ENCODE data around the gene ITPK1. TPM values are rescaled to one million over a fixed set of nuclear protein-coding genes. Genes with fewer than 3 reads are reported as not detected.

ITPK1 gene
- total and polyA plus RNA-seq, 2 experiments from 2014 or later, result 18.7 to 35.0 TPM

DNA sequence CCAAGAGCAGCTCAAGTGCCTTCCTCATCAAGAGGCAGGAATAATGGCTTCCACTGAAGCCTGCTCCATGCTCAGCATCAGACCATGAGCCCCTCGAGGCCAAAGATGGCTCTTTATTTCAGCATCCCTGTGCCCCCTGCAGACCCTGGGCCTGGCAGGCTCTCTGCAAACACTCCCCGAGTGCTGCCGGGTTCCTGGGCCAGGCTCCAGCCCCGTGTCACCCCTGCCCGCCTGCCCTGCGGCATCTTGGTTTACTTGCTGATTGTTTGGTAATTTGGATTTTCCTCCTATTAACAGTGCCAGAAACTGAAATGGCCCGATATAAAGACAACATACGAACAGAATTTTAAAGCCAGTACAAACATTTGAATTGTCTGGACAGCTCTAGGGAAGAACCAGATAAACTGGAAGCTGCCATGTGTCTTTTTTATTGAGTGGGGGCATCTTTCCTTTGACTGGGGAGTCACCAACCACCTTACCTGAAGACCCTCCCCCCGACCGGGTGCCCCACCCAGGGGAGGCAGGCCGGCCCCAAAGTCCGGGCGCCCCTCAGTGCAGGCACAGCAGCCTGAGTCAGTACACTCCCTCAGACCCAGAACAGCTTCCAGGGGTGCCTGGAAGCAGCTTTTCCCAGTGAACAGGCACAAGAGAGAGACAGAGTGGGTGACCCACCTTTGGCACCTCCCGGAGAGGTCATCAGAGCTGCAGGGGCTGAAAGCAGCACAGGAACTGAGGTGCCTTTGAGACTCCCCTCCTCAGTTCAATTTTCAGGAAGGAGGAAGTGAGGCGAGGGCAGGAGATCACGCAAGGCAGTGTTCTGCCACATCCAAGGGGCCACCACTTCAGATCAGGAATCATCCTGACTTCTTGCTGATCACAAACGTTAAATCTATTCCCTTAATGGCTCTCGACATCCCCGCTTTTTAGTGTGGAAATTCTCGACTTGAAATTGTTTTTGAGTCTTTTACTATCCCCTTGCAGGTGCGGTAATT lies 30.6 kb downstream of the ITPK1 start:
- H3K27me3 ChIP-seq (replicated peaks; ENCODE audit: insufficient read depth), result no peaks in the 10 kb centered on the region
- no peaks in the 10 kb centered on the region; the same call in 1 of the 2 replicates for H4K20me1 ChIP-seq (ENCODE audit: insufficient read depth)
- WGBS, 2 experiments (ENCODE audit: low coverage in 1 of 2, low lambda C conversion rate in 2 of 2, missing lambda C conversion rate in 2 of 2), result 89 to 92% methylated on average over 21 of the region's 21 CpGs
- TF ChIP-seq EZH2phosphoT487 (IDR thresholded peaks at IDR 0.05; ENCODE audit: insufficient read depth, low read depth), result no peak
- no peak for TF ChIP-seq EZH2 (IDR thresholded peaks at IDR 0.05; ENCODE audit: insufficient read depth, poor library complexity, severe bottlenecking)
- H3K9me3 ChIP-seq (ENCODE audit: low read depth), result no peaks in the 10 kb centered on the region
- H3K4me2 ChIP-seq (ENCODE audit: unreplicated experiment), result no peak overlapping the region
- no peak overlapping the region for H3K4me3 ChIP-seq
- H2AFZ ChIP-seq, result no peak overlapping the region
- no peaks in the 10 kb centered on the region for H3K36me3 ChIP-seq (ENCODE audit: low read depth)
- in situ Hi-C loops (cut with MboI), result no loop called here
- no peaks in the 10 kb centered on the region for H3F3A ChIP-seq (ENCODE audit: insufficient read depth)
- no peak overlapping the region for H3K9ac ChIP-seq
- no peak for DNase-seq
- H3K4me1 ChIP-seq (ENCODE audit: insufficient read depth), result peaks cover 9% of the 10 kb centered on the region
- H3K27ac ChIP-seq, result no peak overlapping the region
- H3K9me2 ChIP-seq (ENCODE audit: insufficient read depth), result no peaks in the 10 kb centered on the region
- peaks cover 33% of the 10 kb centered on the region; the same call in 1 of the 2 replicates for H3K79me2 ChIP-seq (ENCODE audit: insufficient read depth)

GRCh38 chr14:93084402-93084801 lies 31.3 kb downstream of the ITPK1 start:
- Histone ChIP-seq H3K27ac (no peak overlapping the region), H4K20me1 (ENCODE audit: insufficient read depth) (no peaks in the 10 kb centered on the region; the same call in 1 of the 2 replicates), H3K4me3 (no peak overlapping the region), H3K9ac (no peak overlapping the region), H3K36me3 (ENCODE audit: low read depth) (no peaks in the 10 kb centered on the region), H3K79me2 (ENCODE audit: insufficient read depth) (peaks cover 36% of the 10 kb centered on the region; the same call in 1 of the 2 replicates), H2AFZ (no peak overlapping the region), H3F3A (ENCODE audit: insufficient read depth) (0 out of 2 replicates have a peak, but pooled peaks cover 2% of the 10 kb centered on the region), H3K27me3 (replicated peaks; ENCODE audit: insufficient read depth) (no peaks in the 10 kb centered on the region), H3K4me2 (ENCODE audit: unreplicated experiment) (no peak overlapping the region), H3K9me2 (ENCODE audit: insufficient read depth) (no peaks in the 10 kb centered on the region), H3K4me1 (ENCODE audit: insufficient read depth) (peaks cover 9% of the 10 kb centered on the region), H3K9me3 (ENCODE audit: low read depth) (no peaks in the 10 kb centered on the region)
- DNase-seq, result no peak
- TF ChIP-seq EZH2phosphoT487 (IDR thresholded peaks at IDR 0.05; ENCODE audit: insufficient read depth, low read depth), result no peak
- no peak for TF ChIP-seq EZH2 (IDR thresholded peaks at IDR 0.05; ENCODE audit: insufficient read depth, poor library complexity, severe bottlenecking)
- WGBS, 2 experiments (ENCODE audit: low coverage in 1 of 2, low lambda C conversion rate in 2 of 2, missing lambda C conversion rate in 2 of 2), result 95 to 96% methylated on average over 4 of the region's 4 CpGs
- in situ Hi-C loops (cut with MboI), result no loop called here

GRCh38 chr14:93083917-93084316 lies 31.8 kb downstream of the ITPK1 start:
- Histone ChIP-seq H3K9ac (no peak overlapping the region), H3K4me2 (ENCODE audit: unreplicated experiment) (no peak overlapping the region), H2AFZ (no peak overlapping the region), H3K9me3 (ENCODE audit: low read depth) (no peaks in the 10 kb centered on the region), H3K4me1 (ENCODE audit: insufficient read depth) (peaks cover 9% of the 10 kb centered on the region), H3K36me3 (ENCODE audit: low read depth) (no peaks in the 10 kb centered on the region), H3F3A (ENCODE audit: insufficient read depth) (0 out of 2 replicates have a peak, but pooled peaks cover 4% of the 10 kb centered on the region), H3K27ac (no peak overlapping the region), H3K27me3 (replicated peaks; ENCODE audit: insufficient read depth) (no peaks in the 10 kb centered on the region), H3K79me2 (ENCODE audit: insufficient read depth) (peaks cover 34% of the 10 kb centered on the region; the same call in 1 of the 2 replicates), H3K9me2 (ENCODE audit: insufficient read depth) (no peaks in the 10 kb centered on the region), H3K4me3 (no peak overlapping the region), H4K20me1 (ENCODE audit: insufficient read depth) (no peaks in the 10 kb centered on the region; the same call in 1 of the 2 replicates)
- no peak for DNase-seq
- TF ChIP-seq EZH2 (IDR thresholded peaks at IDR 0.05; ENCODE audit: insufficient read depth, poor library complexity, severe bottlenecking) (no peak), EZH2phosphoT487 (IDR thresholded peaks at IDR 0.05; ENCODE audit: insufficient read depth, low read depth) (no peak)
- in situ Hi-C loops (cut with MboI), result no loop called here
- 88 to 91% methylated on average over 9 of the region's 9 CpGs for WGBS, 2 experiments (ENCODE audit: low coverage in 1 of 2, low lambda C conversion rate in 2 of 2, missing lambda C conversion rate in 2 of 2)

- Histone ChIP-seq H3K9me2 (ENCODE audit: insufficient read depth) (no peaks in the 10 kb centered on the region), H3K79me2 (ENCODE audit: insufficient read depth) (peaks cover 37% of the 10 kb centered on the region; the same call in 1 of the 2 replicates), H3K4me2 (ENCODE audit: unreplicated experiment) (no peak overlapping the region), H3K27me3 (replicated peaks; ENCODE audit: insufficient read depth) (no peaks in the 10 kb centered on the region), H3K9ac (no peak overlapping the region), H3K9me3 (ENCODE audit: low read depth) (no peaks in the 10 kb centered on the region), H3K4me3 (no peak overlapping the region), H3K36me3 (ENCODE audit: low read depth) (no peaks in the 10 kb centered on the region), H3F3A (ENCODE audit: insufficient read depth) (0 out of 2 replicates have a peak, but pooled peaks cover 4% of the 10 kb centered on the region), H4K20me1 (ENCODE audit: insufficient read depth) (no peaks in the 10 kb centered on the region; the same call in 1 of the 2 replicates), H3K4me1 (ENCODE audit: insufficient read depth) (peaks cover 17% of the 10 kb centered on the region), H3K27ac (no peak overlapping the region), H2AFZ (no peak overlapping the region)
- in situ Hi-C loops (cut with MboI), result no loop called here
- 83 to 87% methylated on average over 12 of the region's 12 CpGs for WGBS, 2 experiments (ENCODE audit: low coverage in 1 of 2, low lambda C conversion rate in 2 of 2, missing lambda C conversion rate in 2 of 2)
- TF ChIP-seq EZH2 (IDR thresholded peaks at IDR 0.05; ENCODE audit: insufficient read depth, poor library complexity, severe bottlenecking), result no peak
- DNase-seq, result no peak
Measured at GRCh38 chr14:93082576-93083001, 33.1 kb downstream of the ITPK1 start.

Measured in GM23248 (cell line).